Smooth muscle cell (in vitro differentiated cells): ENCODE data around the gene KIRREL3. TPM values are rescaled to one million over a fixed set of nuclear protein-coding genes. Genes with fewer than 3 reads are reported as not detected.

Experiments used
- DNase-seq: peaks from one replicate; lab custom pipeline; 2025; ENCODE audit not compliant: unreplicated experiment; lab: John Stamatoyannopoulos, UW
- H2AFZ ChIP-seq: fragments of 200-600 bp; sonication (generic); 2 replicates; pipeline ENCODE4 v1.6.0; 2016; ENCODE audit warnings: antibody characterized with exemption, low read depth, mild to moderate bottlenecking
- H3F3A ChIP-seq: fragments of 200-600 bp; sonication (generic); 2 replicates; pipeline ENCODE4 v1.6.0; 2017; ENCODE audit warnings: antibody characterized with exemption, low read depth
- H3K27ac ChIP-seq: fragments of 200-600 bp; sonication (generic); 2 replicates; pipeline ENCODE4 v1.5.1; 2016; ENCODE audit warnings: low read depth, mild to moderate bottlenecking
- H3K27me3 ChIP-seq: fragments of 200-600 bp; sonication (generic); 2 replicates; pipeline ENCODE4 v1.6.1; 2016; ENCODE audit warnings: low read depth, mild to moderate bottlenecking
- H3K36me3 ChIP-seq: fragments of 200-600 bp; sonication (generic); 2 replicates; pipeline ENCODE4 v1.5.1; 2016; ENCODE audit warnings: low read depth
- H3K4me1 ChIP-seq: fragments of 200-600 bp; sonication (generic); 2 replicates; pipeline ENCODE4 v1.5.1; 2016; ENCODE audit warnings: low read depth
- H3K4me2 ChIP-seq: fragments of 200-600 bp; sonication (generic); 2 replicates; pipeline ENCODE4 v1.6.0; 2016; ENCODE audit warnings: mild to moderate bottlenecking
- H3K4me3 ChIP-seq: fragments of 200-600 bp; sonication (generic); 2 replicates; pipeline ENCODE4 v1.5.1; 2016; ENCODE audit warnings: mild to moderate bottlenecking
- H3K79me2 ChIP-seq: fragments of 200-600 bp; sonication (generic); 2 replicates; pipeline ENCODE4 v1.6.0; 2016; ENCODE audit warnings: low read depth, mild to moderate bottlenecking
- H3K9ac ChIP-seq: fragments of 200-600 bp; sonication (generic); 2 replicates; pipeline ENCODE4 v1.6.0; 2016; ENCODE audit warnings: low read depth
- H3K9me3 ChIP-seq: fragments of 200-600 bp; sonication (generic); replicated peaks from 2 replicates; pipeline ENCODE4 v1.5.1; 2016; ENCODE audit warnings: low read depth
- H4K20me1 ChIP-seq: fragments of 200-600 bp; sonication (generic); 2 replicates; pipeline ENCODE4 v1.6.0; 2016; ENCODE audit warnings: low read depth
- CTCF ChIP-seq: fragments of 200-600 bp; sonication (generic); IDR thresholded peaks from 2 replicates; pipeline ENCODE4 v1.5.1; 2017; ENCODE audit warnings: borderline replicate concordance, mild to moderate bottlenecking, antibody characterized with exemption; ENCODE audit not compliant: insufficient read depth, poor library complexity, severe bottlenecking
- WGBS: methylation state at CpG from one replicate; pipeline ENCODE4 v1.1.7; 2016; ENCODE audit warnings: low lambda C conversion rate; 5-methylcytosine and 5-hydroxymethylcytosine counted together
- polyA plus RNA-seq: library from polyadenylated mRNA; unstranded; fragments of >200 nt; fragmentation: Nextera tagmentation; extraction: Ambion mirVana; gene quantifications from 2 replicates; pipeline ENCODE4 v1.2.1, GENCODE V29; 2016
- total RNA-seq: library from RNA; depleted of rRNA; stranded (reverse); fragments of >200 nt; gene quantifications from 2 replicates; pipeline ENCODE4 v1.2.3, GENCODE V29; 2014

Gene KIRREL3
- total and polyA plus RNA-seq, 2 experiments from 2014 or later, result 1.2 TPM; not detected in 1

GRCh38 chr11:126695293-126695692 lies 305.3 kb downstream of the KIRREL3 start:
- H3K4me2 ChIP-seq, result no peak overlapping the region
- peaks cover 2% of the 10 kb centered on the region for H3K27me3 ChIP-seq
- H3K36me3 ChIP-seq, result no peaks in the 10 kb centered on the region
- H3K9ac ChIP-seq, result no peak overlapping the region
- H2AFZ ChIP-seq, result no peak overlapping the region
- no peaks in the 10 kb centered on the region for H3K9me3 ChIP-seq
- H4K20me1 ChIP-seq, result no peaks in the 10 kb centered on the region
- 71% methylated on average over 4 of the region's 4 CpGs for WGBS
- no peak for DNase-seq
- H3K27ac ChIP-seq, result no peak overlapping the region
- H3F3A ChIP-seq, result no peaks in the 10 kb centered on the region
- no peak overlapping the region for H3K4me3 ChIP-seq
- H3K79me2 ChIP-seq, result no peaks in the 10 kb centered on the region
- no peak for TF ChIP-seq CTCF
- peaks cover 2% of the 10 kb centered on the region for H3K4me1 ChIP-seq

DNA sequence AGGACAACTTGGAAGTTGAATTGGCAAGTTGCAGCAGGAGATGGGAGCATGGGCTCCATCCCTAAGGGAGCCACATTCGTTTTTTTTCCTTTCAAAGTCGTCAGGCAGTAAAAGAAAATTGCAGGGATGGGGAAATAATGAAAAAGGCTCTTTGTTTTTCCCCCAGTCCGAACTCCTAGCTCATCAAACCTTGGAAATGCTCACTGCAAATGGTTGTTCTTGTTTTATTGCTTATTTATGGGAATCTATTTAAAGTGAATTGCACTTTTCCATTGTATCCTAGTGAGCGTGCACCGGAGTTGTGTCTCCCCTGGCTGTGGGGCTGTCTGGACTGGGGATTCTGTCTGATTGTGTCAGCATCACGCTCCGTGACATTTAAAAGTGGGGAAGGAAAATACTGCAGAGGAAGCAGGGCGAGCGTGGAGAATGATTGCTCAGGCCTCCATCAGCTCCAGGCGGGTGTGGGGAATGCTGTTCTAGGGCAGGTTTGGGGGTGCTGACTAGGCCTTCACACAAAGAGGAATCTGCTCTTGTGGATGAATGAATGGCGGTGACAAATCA lies 306.4 kb downstream of the KIRREL3 start:
- no peaks in the 10 kb centered on the region for H3K4me1 ChIP-seq
- no peaks in the 10 kb centered on the region for H3K9me3 ChIP-seq
- H3K4me3 ChIP-seq, result no peak overlapping the region
- H3K79me2 ChIP-seq, result no peaks in the 10 kb centered on the region
- H2AFZ ChIP-seq, result no peak overlapping the region
- no peaks in the 10 kb centered on the region for H4K20me1 ChIP-seq
- no peak overlapping the region for H3K9ac ChIP-seq
- no peaks in the 10 kb centered on the region for H3F3A ChIP-seq
- peaks cover 2% of the 10 kb centered on the region for H3K27me3 ChIP-seq
- 89% methylated on average over 11 of the region's 11 CpGs for WGBS
- H3K36me3 ChIP-seq, result no peaks in the 10 kb centered on the region
- H3K4me2 ChIP-seq, result no peak overlapping the region
- DNase-seq, result no peak
- no peak overlapping the region for H3K27ac ChIP-seq
- TF ChIP-seq CTCF, result no peak

- Histone ChIP-seq H3K9ac (no peak overlapping the region), H3K27ac (no peak overlapping the region), H3K36me3 (no peaks in the 10 kb centered on the region), H3K9me3 (no peaks in the 10 kb centered on the region), H3K27me3 (peaks cover 6% of the 10 kb centered on the region), H2AFZ (no peak overlapping the region), H3K4me1 (no peaks in the 10 kb centered on the region), H4K20me1 (no peaks in the 10 kb centered on the region), H3K79me2 (no peaks in the 10 kb centered on the region), H3K4me3 (no peak overlapping the region), H3K4me2 (no peak overlapping the region), H3F3A (no peaks in the 10 kb centered on the region)
- no peak for TF ChIP-seq CTCF
- WGBS, result 94% methylated on average over 2 of the region's 2 CpGs
- no peak for DNase-seq
Observed at GRCh38 chr11:126687477-126687876, 313.1 kb downstream of the KIRREL3 start.

DNA sequence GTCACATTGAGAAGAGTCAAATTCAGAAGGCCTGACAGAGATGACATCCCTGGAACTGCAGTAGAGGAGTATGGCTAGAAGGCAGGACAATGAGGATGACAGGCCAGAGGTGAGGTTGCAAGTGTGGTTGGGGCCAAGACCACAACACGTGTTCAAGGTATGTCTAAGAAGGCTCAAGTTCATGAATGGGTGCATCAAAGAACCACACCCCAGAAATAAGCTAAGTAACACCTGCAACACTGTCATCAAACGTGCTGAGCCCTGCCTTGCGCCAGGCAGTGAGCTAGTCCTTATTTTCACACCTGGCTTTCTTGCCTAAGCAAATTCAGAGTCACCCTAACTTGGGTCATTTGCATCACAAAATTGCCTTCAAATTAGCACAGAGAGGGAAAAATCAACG lies 313.6 kb downstream of the KIRREL3 start:
- Histone ChIP-seq H2AFZ (no peak overlapping the region), H4K20me1 (no peaks in the 10 kb centered on the region), H3K4me1 (no peaks in the 10 kb centered on the region), H3K9me3 (no peaks in the 10 kb centered on the region), H3K27ac (no peak overlapping the region), H3K4me2 (no peak overlapping the region), H3K36me3 (no peaks in the 10 kb centered on the region), H3F3A (no peaks in the 10 kb centered on the region), H3K9ac (no peak overlapping the region), H3K79me2 (no peaks in the 10 kb centered on the region), H3K27me3 (peaks cover 6% of the 10 kb centered on the region), H3K4me3 (no peak overlapping the region)
- DNase-seq, result no peak
- WGBS, result 77% methylated on average over 4 of the region's 4 CpGs
- TF ChIP-seq CTCF, result no peak
